OCI-LY7 (cell line): ENCODE data around the gene SCTR. TPM values are rescaled to one million over a fixed set of nuclear protein-coding genes. Genes with fewer than 3 reads are reported as not detected.

Source experiments
- BruUV-seq: library from RNA; stranded (reverse); fragments of 400-500 nt; replicated peaks from 2 replicates; lab custom pipeline; 2021; lab: Mats Ljungman, UMichigan
- CTCF ChIA-PET: fragments of 300-600 bp; sonication (Branson Sonifier 250); formaldehyde crosslinking; loops from one replicate; lab custom pipeline; 2022; ENCODE audit warnings: antibody characterized with exemption; ENCODE audit not compliant: unreplicated experiment; lab: Charles Lee
- POLR2A ChIA-PET: fragments of 300-600 bp; sonication (Branson Sonifier 250); formaldehyde crosslinking; loops from one replicate; lab custom pipeline; 2022; ENCODE audit warnings: antibody characterized with exemption; lab: Charles Lee
- DNase-seq: peaks from one replicate; pipeline ENCODE4 v3.0.0-alpha.2; 2015; ENCODE audit warnings: low spot score
- H2AFZ ChIP-seq: fragments of 200-600 bp; sonication (generic), shearing (Covaris generic); 2 replicates; pipeline ENCODE4 v1.6.1; 2014; ENCODE audit warnings: mild to moderate bottlenecking, antibody characterized with exemption, low read length, moderate library complexity
- H3K27ac ChIP-seq: fragments of 200-600 bp; sonication (generic); 2 replicates; pipeline ENCODE4 v1.5.1; 2014; ENCODE audit warnings: mixed run types, low read depth, mild to moderate bottlenecking, moderate library complexity, low read length, inconsistent platforms; ENCODE audit not compliant: poor library complexity, severe bottlenecking
- H3K36me3 ChIP-seq: fragments of 200-600 bp; sonication (generic); 2 replicates; pipeline ENCODE4 v1.6.1; 2014; ENCODE audit warnings: mild to moderate bottlenecking, antibody characterized with exemption, low read length, moderate library complexity, mixed read lengths; ENCODE audit not compliant: insufficient read depth
- H3K4me1 ChIP-seq: fragments of 200-600 bp; sonication (generic); 2 replicates; pipeline ENCODE4 v1.5.1; 2014; ENCODE audit warnings: mild to moderate bottlenecking, low read length; ENCODE audit not compliant: insufficient read depth, poor library complexity, severe bottlenecking
- H3K4me2 ChIP-seq: fragments of 200-600 bp; sonication (generic); 2 replicates; pipeline ENCODE4 v1.6.1; 2014; ENCODE audit warnings: mild to moderate bottlenecking, low read length
- H3K4me3 ChIP-seq: fragments of 200-600 bp; sonication (generic); 2 replicates; pipeline ENCODE4 v1.5.1; 2014; ENCODE audit warnings: mild to moderate bottlenecking, low read depth, low read length; ENCODE audit not compliant: poor library complexity, severe bottlenecking
- H3K79me2 ChIP-seq: fragments of 200-600 bp; sonication (generic); 2 replicates; pipeline ENCODE4 v1.6.1; 2016; ENCODE audit warnings: low read depth, mild to moderate bottlenecking, low read length, moderate library complexity, mixed read lengths; ENCODE audit not compliant: insufficient read depth
- H3K9me2 ChIP-seq: fragments of 200-600 bp; sonication (generic); 2 replicates; pipeline ENCODE4 v1.6.1; 2016; ENCODE audit warnings: mild to moderate bottlenecking, low read length, mixed read lengths; ENCODE audit not compliant: insufficient read depth
- H3K9me3 ChIP-seq: fragments of 200-600 bp; sonication (generic); 2 replicates; pipeline ENCODE4 v1.6.1; 2014; ENCODE audit warnings: mild to moderate bottlenecking, mixed run types, low read length, mixed read lengths
- H4K20me1 ChIP-seq: fragments of 200-600 bp; sonication (generic); 2 replicates; pipeline ENCODE4 v1.6.1; 2014; ENCODE audit warnings: mild to moderate bottlenecking, antibody characterized with exemption, low read length, moderate library complexity, mixed read lengths; ENCODE audit not compliant: insufficient read depth
- EZH2phosphoT487 ChIP-seq: fragments of 200-600 bp; sonication (generic); IDR thresholded peaks from 2 replicates; pipeline ENCODE4 v1.6.1; 2018; ENCODE audit warnings: low read depth, borderline replicate concordance, mild to moderate bottlenecking, mixed run types, antibody characterized with exemption, low read length, moderate library complexity, mixed read lengths
- intact Hi-C: fragments of 100-400 bp; cut with micrococcal nuclease; formaldehyde crosslinking; loops from one replicate; pipeline ENCODE4 v1.10.0; 2022; ENCODE audit not compliant: unreplicated experiment
- total RNA-seq, 2 experiments: library from RNA; depleted of rRNA in 1 of 2; stranded (reverse); fragments of >200 nt in 1 of 2; shearing (Covaris generic) in 1 of 2; gene quantifications; 2 replicates each; pipeline ENCODE4 v1.2.3, GENCODE V29; 2014 to 2022
- TF ChIP-seq, protein P1 (sequence below): fragments of 200-600 bp; sonication (generic); conservative IDR thresholded peaks from 2 replicates; pipeline ENCODE4 v1.5.1; 2014; ENCODE audit warnings: mild to moderate bottlenecking, antibody characterized with exemption, low read length, moderate library complexity, mixed read lengths

SCTR gene
- total RNA-seq, 2 experiments from 2014 or later: not detected

DNA sequence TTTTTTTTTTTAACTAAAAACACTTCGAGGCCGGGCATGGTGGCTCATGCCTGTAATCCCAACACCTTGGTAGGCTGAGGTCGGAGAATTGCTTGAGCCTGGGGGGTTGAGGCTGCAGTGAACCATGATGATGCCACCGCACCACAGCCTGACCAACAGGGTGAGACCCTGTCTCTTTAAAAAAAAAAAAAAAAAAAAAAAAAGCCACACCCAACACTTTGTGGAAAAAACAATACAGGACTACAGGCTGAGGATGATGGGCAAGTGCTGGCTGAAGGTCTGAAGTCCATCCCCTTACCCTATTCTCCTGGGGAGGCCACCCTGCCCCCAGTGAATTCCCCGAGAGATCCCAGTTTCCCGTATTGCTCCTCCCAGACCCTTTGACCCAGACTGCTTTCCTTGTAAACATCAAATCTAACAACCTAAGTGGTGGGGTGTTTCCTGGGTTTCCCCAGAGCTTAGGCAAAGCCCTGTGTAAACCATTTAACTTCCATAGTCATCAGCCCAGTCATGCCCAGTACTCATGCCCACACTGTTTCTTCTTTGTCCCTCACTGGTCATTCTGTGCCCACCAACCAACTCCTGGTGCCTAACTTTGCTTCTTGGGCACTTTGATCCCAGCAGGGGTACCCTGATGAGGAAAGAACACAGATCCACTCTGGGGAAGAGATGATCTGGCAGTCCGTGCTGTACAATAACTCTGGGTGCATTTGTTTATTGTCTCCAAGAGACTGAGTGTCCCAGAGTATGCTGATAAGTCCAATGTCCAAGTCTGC, 98.5 kb downstream of the SCTR start:
- POLR2A ChIA-PET: no interaction called here

DNA sequence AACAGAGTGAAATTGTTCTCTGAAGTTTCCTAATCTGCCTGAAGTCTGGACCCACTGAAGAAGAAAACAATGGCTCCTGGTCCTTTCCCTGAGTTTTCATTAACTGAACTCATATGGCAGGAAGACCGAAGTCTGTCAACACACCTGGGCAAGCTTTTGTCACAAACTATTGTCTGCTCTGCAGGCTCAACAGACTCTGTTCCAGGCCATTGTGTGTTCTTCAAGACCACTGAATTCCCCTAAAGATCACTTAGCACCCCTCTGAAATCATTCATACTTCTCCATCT, 99.2 kb downstream of the SCTR start:
- no peak for DNase-seq
- Histone ChIP-seq H3K79me2 (no peaks in the 10 kb centered on the region), H3K9me3 (0 out of 2 replicates have a peak, but pooled peaks cover 9% of the 10 kb centered on the region), H3K36me3 (no peaks in the 10 kb centered on the region), H3K4me1 (no peaks in the 10 kb centered on the region), H3K9me2 (no peaks in the 10 kb centered on the region), H3K4me3 (no peak overlapping the region), H4K20me1 (no peaks in the 10 kb centered on the region), H3K27ac (no peak overlapping the region), H3K4me2 (no peak overlapping the region), H2AFZ (no peak overlapping the region)
- CTCF ChIA-PET: no interaction called here
- POLR2A ChIA-PET: no interaction called here
- intact Hi-C loops: no loop called here
- TF ChIP-seq, protein P1, sequence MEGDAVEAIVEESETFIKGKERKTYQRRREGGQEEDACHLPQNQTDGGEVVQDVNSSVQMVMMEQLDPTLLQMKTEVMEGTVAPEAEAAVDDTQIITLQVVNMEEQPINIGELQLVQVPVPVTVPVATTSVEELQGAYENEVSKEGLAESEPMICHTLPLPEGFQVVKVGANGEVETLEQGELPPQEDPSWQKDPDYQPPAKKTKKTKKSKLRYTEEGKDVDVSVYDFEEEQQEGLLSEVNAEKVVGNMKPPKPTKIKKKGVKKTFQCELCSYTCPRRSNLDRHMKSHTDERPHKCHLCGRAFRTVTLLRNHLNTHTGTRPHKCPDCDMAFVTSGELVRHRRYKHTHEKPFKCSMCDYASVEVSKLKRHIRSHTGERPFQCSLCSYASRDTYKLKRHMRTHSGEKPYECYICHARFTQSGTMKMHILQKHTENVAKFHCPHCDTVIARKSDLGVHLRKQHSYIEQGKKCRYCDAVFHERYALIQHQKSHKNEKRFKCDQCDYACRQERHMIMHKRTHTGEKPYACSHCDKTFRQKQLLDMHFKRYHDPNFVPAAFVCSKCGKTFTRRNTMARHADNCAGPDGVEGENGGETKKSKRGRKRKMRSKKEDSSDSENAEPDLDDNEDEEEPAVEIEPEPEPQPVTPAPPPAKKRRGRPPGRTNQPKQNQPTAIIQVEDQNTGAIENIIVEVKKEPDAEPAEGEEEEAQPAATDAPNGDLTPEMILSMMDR: no peak
- BruUV-seq: no TSS peak

More for the DNA sequence above, 98.5 kb downstream of the SCTR start:
- Histone ChIP-seq H3K4me1 (peaks cover 6% of the 10 kb centered on the region), H3K9me2 (no peaks in the 10 kb centered on the region), H3K36me3 (no peaks in the 10 kb centered on the region), H3K79me2 (no peaks in the 10 kb centered on the region), H3K4me3 (no peak overlapping the region), H4K20me1 (no peaks in the 10 kb centered on the region), H2AFZ (no peak overlapping the region), H3K9me3 (0 out of 2 replicates have a peak, but pooled peaks cover 9% of the 10 kb centered on the region), H3K4me2 (no peak overlapping the region), H3K27ac (no peak overlapping the region)
- no peak for DNase-seq
- TF ChIP-seq EZH2phosphoT487: no peak
- TF ChIP-seq, protein P1: no peak
- CTCF ChIA-PET: no interaction called here
- no TSS peak for BruUV-seq
- intact Hi-C loops: no loop called here
